ENCODE measurements around the gene SPDYE17.
"Not testable (repeated sequence)": the region's sequence is repeated elsewhere in the genome, so short reads cannot be mapped to it uniquely, and the experiment has no call there.

SPDYE17 gene, protein sequence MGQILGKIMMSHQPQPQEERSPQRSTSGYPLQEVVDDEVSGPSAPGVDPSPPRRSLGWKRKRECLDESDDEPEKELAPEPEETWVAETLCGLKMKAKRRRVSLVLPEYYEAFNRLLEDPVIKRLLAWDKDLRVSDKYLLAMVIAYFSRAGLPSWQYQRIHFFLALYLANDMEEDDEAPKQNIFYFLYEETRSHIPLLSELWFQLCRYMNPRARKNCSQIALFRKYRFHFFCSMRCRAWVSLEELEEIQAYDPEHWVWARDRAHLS

DNA sequence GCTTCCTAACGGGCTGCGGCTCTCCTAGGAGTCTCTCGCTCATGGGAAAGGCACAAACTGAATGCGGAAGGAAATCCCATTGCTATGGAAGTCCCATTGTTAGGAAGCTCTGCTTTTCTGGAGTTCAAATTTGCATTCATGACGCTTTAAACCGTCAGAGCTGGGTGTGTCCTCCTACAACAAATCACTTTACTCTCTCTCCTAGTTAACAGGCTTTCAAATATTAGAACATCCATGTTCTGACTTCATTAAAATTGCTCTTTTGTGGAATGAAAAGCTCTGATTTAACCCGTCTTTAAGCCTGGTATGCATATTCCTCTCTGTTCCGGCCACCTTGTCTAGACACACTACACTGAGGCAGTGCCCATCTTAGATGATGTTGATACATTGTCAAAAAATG is at the start of gene SPDYE17:
TSS of gene SPDYE17 (minus strand) at position 101 of the 400 bp plus-strand sequence. CDS start 1,791 bp downstream, outside the sequence.
- DNase-seq (ENCODE audit: low spot score), result not testable (repeated sequence)

DNA sequence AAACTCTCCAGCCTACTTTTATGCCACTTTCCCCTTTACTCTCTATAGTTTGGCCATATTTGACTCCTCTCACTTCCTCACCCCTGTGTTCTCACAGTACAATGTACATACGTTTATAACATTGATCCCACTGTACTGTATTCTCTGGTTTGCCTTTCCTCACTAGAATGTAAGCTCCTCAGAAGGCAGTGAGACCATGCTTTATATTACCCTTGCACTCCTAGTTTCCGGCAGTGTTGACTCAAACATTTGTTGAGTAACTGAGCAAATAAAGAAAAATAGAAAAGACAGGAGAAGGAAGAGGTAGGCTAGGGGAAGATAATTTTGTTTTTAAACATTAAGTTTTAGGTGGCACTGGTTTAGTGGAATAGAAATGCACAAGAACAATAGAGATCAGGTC is 48.1 kb upstream of the SPDYE17 start:
- not testable (repeated sequence) for DNase-seq (ENCODE audit: low spot score)

DNA sequence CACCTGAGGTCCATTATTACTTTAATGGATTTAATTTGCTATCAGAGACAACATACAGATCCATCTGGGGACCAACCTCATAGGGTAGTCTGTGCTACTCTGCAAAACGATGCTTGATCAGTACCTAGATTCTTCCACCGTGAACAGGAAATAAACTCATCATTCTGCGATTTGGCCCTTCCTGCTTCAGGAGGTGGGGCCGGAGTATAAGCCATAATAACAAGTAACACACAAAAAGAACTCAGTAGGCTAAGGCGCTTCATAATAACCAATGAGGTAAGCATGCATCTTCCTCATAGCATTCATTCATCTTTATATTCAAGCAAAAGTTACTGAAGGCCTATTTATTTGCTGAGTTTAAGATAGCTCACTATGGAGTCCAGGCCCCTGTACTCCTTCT is 47.5 kb upstream of the SPDYE17 start:
- DNase-seq (ENCODE audit: low spot score), result not testable (repeated sequence)

DNA sequence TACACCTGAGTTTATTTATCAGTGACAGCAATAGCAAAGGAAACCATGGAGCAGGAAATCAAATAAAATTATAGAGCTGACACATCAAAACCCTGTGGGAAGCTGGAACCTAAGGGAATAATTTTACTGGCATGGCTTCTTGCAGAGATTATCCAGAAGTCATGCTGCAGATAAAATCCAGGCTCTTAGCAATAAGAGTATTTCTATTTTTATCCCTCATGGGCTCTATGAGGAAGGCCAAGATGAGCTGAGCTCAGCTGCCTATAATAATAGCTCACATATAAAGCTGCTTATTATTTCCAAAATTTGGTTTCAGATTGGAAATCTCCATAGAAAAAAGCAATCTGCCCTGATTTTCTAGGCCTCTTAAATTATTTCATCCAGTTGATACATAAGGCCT is 47.0 kb upstream of the SPDYE17 start:
- DNase-seq (ENCODE audit: low spot score), result not testable (repeated sequence)

DNA sequence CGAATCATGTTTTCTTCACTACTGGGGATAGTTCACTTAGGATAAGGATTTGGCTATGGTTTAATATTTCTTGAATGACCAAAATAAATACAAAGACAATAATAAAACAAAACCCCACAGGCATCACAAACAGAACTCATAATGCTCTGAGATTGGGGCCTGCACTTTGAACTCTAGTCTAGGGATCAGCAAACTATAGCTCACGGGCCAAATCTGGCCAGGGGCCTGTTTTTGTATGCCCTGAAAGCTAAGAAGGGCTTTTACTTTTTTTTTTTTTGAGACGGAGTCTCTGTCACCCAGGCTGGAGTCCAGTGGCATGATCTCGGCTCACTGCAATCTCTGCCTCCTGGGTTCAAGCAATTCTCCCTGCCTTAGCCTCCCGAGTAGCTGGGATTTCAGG is 44.9 kb upstream of the SPDYE17 start:
- DNase-seq (ENCODE audit: low spot score), result not testable (repeated sequence)

DNA sequence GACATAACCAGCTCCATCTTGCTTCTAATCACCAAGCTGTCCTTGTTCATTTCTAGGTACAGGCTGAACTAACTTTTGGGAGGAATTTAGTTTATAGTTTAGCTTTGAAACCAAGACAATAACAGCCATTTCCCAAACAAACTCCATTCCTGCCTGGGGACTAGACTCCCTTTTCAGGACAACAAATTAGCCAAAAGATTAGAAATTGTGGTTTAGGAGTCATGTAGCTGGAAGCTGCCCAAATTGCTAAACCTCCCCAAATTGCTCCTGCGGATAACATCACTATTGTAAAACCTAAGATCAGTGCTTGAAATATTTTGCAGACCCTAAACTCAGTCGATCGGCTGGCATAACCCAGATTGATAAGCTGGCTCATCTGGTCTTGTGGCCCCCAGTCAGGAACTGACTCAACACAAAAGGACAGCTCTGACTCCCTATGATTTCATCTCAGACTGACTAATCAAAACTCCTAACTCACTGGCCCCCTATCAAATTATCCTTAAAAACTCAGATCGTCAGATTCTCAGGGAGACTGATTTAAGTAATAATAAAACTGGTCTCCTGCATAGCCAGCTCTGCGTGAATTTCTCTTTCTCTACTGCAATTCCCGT is 42.7 kb upstream of the SPDYE17 start:
- not testable (repeated sequence) for DNase-seq (ENCODE audit: low spot score)

DNA sequence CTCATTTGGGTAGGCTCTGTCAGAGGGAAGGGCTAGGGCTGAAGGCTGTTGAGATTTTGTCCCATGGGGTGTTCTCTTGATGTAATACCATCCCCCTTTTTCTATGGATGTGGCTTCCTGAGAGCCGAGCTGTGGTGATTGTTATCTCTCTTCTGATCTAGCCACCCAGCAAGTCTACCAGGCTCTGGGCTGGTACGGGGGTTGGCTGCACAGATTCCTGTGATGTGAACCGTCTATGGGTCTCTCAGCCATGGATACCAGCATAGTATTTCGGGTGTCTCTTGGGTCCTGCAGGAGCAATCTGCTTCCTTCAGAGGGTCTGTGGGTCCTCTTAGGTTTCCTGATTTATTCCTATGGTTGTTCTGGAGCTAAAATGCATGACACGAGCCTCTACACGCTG is 38.9 kb upstream of the SPDYE17 start:
- not testable (repeated sequence) for DNase-seq (ENCODE audit: low spot score)

DNA sequence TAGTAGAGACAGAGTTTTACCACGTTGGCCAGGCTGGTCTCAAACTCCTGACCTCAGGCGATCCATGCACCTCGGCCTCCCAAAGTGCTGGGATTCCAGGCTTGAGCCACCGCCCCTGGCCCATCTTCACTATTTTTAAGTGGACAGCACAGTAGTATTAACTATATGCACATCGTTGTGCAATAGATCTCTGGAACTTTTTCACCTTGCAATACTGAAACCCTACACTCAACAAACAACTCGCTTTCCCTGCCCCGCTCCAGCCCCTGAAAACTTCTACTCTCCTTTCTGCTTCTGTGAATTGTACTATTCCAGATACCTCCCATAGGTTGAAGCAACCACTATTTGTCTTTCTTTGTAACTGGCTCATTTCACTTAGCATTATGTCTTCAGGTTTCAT is 33.7 kb upstream of the SPDYE17 start:
- not testable (repeated sequence) for DNase-seq (ENCODE audit: low spot score)

DNA sequence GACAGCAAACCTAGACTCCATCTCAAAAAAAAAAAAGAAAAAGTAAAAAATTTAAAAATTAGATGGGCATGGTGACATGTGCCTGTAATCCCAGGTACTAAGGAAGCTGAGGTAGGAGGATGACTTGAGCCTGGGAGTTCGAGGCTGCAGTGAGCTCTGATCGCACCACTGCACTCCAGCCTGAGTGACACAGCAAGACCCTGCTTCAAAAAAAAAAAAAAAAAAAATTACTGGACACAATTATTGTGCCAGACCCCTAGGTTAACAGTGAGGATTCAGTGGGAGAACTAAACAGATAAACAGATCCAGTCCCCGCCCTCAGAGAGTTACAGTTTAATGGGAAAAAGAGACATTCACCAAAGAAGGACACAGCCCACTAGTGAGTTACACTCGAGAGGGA is 31.6 kb upstream of the SPDYE17 start:
- DNase-seq (ENCODE audit: low spot score), result not testable (repeated sequence)

DNA sequence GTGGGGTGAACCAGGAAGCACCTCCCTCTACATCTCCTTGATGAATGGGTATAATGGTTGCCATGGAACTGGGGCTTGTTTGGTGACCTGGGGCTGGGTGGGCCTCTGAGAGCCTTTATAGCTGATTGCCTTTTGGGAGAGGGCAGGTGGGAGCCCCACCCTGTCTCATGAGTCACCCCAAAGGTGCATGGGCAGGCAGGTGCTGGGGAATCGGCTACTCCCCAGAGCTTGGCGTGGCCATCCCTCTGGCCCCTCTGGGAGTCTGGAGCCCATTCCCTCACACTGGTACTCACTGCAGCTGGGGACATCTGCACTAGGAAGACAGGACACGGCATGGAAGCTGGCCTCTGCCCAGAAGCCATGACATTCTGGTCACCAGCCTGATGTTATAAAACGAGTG is 30.4 kb upstream of the SPDYE17 start, which contains the start of gene SPDYE18:
TSS of gene SPDYE18 (minus strand) at position 2 of the 400 bp plus-strand sequence. CDS start 2,046 bp downstream, outside the sequence.
- DNase-seq (ENCODE audit: low spot score), result not testable (repeated sequence)

DNA sequence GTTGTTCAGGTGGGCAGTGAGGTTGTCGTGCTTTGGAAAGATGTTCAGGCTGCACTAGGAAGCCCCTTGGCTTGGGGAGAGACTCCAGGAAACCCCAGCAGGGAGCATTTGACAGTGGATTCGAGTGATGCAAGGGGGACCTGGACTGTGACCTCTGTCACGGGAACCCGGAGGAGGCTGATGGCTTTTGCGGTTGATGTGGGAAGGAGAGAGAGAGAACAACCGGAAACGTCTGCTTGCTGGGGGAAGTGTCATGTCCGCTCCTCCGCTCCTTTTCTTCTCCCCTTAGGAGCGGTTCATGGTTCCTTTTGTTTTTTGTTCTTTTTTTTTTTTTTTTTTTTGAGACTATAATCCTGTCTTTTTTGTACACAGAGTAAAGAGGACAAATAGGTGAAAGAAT is 5.8 kb downstream of the SPDYE17 start:
- not testable (repeated sequence) for DNase-seq (ENCODE audit: low spot score)

DNA sequence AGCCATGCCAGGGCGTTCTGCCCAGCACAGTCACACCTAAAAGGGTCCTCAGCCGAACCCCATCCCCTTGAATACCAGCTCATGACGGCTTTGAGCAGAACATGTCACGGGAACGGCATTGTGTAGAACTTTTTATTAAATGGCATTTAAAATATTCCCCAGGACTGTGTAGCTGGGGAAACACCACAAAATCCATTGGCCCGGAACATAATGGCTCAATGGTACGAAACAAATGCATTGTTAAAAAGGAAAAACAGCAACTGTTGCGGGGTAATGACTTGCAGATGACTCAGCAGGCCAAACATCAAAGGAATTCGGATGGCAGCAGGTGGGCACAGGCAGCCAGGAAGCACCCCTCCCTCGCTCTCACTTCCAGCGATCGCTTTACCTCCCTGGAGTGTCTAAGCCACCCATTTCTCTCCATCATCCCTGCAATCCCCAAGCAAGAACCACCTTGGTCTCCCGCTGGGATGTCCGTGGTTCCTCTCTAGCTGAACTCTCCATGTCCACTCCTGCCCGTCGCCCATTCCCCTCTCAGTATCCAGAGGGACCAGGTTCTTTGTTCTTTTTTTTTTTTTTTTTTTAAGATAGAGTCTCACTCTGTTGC is 22.0 kb downstream of the SPDYE17 start:
- DNase-seq (ENCODE audit: low spot score), result not testable (repeated sequence)

DNA sequence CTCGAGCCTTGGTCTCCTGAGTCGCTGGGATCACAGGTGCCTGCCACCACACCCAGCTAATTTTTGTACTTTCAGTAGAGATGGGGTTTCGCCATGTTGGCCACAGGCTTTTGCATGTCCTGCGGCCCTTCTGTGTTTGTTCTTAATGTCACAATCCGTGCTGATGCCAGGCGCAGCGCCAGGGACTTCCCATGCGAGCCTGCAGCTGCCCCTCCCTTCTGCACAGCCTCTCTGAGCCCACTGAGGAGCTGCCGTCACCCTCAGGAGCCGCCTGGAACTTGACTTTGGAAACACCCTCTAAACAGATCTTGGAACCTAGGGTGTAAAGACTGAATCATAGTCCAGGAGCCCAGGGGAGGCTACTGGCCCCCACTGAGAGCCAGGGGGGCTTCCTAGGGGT is 24.2 kb downstream of the SPDYE17 start:
- not testable (repeated sequence) for DNase-seq (ENCODE audit: low spot score)

DNA sequence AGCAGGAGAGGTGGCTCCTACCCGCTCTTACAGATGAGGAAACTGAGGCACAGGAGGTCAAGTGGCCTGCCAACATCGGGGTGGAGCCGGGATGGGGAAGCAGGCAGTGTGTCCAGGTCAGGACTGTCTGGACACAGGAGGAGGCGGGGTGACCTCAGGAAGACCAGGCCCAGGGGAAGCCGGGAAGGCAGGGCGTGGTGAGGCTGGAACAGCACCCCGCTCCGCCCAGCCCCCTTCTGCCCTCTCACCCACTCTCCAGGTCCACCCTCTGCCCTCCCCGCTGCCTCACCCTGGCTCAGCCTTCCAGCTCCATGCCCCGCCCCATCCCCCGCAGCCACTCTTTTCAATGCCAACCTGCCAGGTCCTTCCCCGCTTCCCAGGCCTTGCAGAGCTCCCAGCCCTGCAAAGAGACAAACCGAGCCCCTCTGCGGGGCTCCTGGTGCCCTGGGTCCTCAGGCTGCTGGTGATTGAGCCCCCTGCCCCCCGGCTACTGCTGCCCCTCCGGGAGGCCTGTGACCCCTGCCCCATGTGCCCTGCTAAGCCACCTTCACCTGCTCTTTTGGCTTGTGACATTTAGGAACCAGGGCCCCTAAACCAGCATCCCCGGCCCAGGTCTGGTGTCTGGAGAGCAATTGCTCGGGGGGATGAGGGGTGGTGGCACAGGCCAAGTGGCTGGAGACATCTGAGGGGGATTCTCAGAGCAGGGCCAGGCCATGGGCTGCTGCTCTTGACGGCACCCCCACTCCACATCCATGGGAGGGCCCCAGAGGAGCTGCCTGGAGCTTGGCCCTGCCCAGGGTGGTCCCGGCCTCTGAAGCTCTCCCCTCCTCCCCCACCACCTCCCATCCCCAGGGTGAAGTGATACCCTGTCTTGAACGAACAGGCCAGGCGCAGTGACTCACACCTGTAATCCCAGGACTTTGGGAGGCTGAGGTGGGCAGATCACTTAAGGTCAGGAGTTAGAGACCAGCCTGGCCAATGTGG is 25.7 kb downstream of the SPDYE17 start:
- not testable (repeated sequence) for DNase-seq (ENCODE audit: low spot score)

DNA sequence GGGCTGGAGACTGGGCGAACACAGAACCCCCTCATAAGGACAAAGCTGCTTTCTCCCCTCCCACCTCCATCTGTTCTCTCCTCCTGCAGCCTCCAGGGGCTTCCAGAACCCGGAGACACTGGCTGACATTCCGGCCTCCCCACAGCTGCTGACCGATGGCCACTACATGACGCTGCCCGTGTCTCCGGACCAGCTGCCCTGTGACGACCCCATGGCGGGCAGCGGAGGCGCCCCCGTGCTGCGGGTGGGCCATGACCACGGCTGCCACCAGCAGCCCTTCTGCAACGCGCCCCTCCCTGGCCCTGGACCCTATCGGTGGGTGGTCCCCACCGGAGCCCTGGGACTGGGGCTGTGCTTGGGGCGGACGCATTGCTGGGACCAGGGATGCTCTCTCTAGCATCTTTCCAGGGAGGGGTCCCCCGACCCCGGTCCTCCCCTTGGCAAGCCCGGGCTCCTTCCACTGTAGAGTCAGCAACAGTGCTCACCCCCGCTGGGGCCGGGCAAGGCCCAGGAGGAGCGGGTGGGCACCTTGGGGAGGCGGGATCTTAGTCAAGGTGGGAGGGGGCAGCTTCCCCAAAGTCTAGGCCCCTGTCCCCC is 26.6 kb downstream of the SPDYE17 start:
- DNase-seq (ENCODE audit: low spot score), result not testable (repeated sequence)

DNA sequence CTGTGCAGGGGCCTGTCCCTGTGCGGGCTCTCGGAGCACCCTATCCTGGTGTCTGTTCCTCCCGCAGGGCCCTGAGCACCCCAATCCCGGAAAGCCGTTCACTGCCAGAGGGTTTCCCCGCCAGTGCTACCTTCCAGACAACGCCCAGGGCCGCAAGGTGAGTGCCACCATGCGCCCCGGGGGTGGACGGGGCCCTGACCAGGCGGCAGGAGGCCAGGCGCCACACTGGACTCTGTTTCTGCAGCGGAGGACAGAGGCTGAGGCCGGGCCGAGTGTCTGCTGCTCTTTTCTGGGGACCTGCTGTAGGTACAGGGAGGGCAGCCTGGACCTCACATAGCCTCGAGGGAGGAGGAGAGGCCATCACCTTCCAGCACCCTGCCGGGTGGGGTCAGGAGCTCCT is 28.0 kb downstream of the SPDYE17 start:
- DNase-seq (ENCODE audit: low spot score), result not testable (repeated sequence)

DNA sequence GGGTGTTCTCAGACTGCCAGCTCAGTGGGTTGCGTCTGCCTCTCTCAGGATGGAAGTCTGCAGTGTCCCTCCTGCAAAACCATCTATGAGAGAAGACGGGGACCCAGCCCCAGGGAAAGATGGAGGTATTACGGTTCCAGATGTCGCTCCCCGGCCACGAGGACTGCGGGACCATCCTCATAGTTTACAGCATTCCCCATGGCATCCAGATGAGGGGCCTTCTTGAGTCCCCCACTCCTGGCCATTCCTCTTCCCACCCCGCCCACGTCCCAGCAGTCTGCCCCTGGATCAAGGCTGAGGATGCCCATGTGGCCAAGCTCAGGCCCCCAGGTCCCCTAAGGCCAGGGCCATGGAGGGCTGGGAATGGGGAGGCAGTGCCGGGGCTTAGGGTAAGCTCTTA is 28.9 kb downstream of the SPDYE17 start:
- DNase-seq (ENCODE audit: low spot score), result not testable (repeated sequence)

DNA sequence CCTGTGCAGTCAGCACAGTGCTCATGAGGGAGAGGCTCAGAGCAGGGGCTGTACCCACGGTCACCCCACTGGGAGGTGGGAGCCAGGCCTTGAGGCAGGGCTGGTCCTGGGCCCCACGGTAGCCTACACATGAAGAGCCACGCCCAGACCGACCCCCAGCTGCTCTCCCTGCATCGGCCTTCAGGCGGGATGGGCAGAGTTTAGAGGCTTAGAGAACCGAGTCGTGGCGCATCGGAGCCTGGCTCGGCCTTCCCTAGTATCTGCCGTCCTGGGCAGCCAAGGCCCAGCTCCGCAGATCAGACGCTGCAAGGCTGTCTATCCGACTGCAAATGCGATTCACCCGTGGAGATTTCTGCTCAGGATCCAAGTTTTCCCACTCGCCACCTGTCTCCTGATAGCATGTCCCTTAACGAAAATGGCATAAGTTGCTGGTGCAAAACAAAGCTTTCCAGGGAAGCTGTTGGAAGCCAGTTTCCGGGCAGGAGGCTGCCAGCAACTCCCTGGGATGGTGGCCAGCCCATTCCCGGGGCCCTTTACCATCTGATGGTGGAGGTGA is 29.4 kb downstream of the SPDYE17 start:
- DNase-seq (ENCODE audit: low spot score), result not testable (repeated sequence)

DNA sequence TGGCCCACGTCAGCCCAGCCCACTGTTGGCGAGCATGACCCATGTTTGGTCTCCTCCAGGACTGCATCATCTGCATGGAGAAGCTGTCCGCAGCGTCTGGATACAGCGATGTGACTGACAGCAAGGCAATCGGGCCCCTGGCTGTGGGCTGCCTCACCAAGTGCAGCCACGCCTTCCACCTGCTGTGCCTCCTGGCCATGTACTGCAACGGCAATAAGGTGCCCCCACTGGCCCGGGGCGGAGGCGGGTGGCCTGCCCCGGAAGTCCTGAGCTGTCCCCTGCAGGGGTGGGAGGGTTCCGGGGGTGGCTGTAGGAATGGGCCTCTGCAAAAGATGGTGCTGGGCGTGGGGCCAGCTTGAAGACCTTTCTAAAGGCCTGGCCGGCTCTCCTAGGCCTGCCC is 30.1 kb downstream of the SPDYE17 start:
- not testable (repeated sequence) for DNase-seq (ENCODE audit: low spot score)

DNA sequence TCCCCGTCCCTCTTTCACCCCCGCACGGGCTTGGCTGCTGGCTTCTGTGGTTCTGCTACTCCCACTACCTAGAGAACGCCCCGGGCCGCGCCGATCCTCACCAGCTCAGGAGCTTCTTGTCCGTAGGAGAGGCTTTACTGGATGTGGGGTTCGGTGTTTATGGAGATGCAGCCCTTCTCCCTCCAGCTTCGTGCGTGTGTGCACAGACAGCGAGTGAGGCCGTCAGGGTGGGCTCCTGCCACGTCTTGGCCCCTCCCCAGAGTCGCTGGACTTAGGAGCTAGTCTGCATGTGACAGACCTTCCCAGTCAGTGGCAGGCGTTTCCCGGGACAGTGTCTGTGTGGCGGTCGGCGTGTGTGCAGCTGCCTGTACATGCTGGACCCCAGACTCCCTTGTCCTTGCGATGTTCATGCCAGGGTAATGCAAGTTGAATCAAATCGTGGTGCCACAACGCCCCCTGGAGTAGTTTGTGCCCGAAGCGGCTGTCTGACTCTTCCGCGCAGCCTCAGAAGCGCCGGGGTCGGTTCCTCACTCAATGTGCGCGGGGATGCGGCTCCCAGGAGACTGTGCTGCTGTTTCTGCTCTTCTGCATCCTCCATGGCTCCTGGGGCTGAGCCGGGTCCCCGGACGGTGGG is 32.6 kb downstream of the SPDYE17 start:
- not testable (repeated sequence) for DNase-seq (ENCODE audit: low spot score)

Data from putamen (tissue), 1 donor.